ENCODE measurements around the gene BANP.
"Not testable (repeated sequence)": the region's sequence is repeated elsewhere in the genome, so short reads cannot be mapped to it uniquely, and the experiment has no call there.

BANP gene

GRCh38 chr16:88114541-88115228 lies 163.5 kb downstream of the BANP start:
- H3K4me1 ChIP-seq (ENCODE audit: control insufficient read depth, insufficient read depth, low read length); H3K36me3 ChIP-seq (ENCODE audit: control insufficient read depth, insufficient read depth, low read length); H3K9ac ChIP-seq (ENCODE audit: low read length); H3K27me3 ChIP-seq (ENCODE audit: control insufficient read depth, insufficient read depth, low read length); H3K4me3 ChIP-seq (ENCODE audit: low read length); H3K9me3 ChIP-seq (ENCODE audit: control insufficient read depth, low read length): not testable (repeated sequence)

GRCh38 chr16:88116121-88116520 lies 164.9 kb downstream of the BANP start:
- no peaks in the 10 kb centered on the region for H3K4me1 ChIP-seq (ENCODE audit: control insufficient read depth, insufficient read depth, low read length)
- H3K27me3 ChIP-seq (ENCODE audit: control insufficient read depth, insufficient read depth, low read length), result peaks cover 5% of the 10 kb centered on the region
- H3K9ac ChIP-seq (ENCODE audit: low read length), result no peak overlapping the region
- no peaks in the 10 kb centered on the region for H3K9me3 ChIP-seq (ENCODE audit: control insufficient read depth, low read length)
- no peak overlapping the region for H3K4me3 ChIP-seq (ENCODE audit: low read length)
- no peaks in the 10 kb centered on the region for H3K36me3 ChIP-seq (ENCODE audit: control insufficient read depth, insufficient read depth, low read length)

- peaks cover 5% of the 10 kb centered on the region for H3K27me3 ChIP-seq (ENCODE audit: control insufficient read depth, insufficient read depth, low read length)
- H3K4me1 ChIP-seq (ENCODE audit: control insufficient read depth, insufficient read depth, low read length), result no peaks in the 10 kb centered on the region
- H3K4me3 ChIP-seq (ENCODE audit: low read length), result no peak overlapping the region
- no peak overlapping the region for H3K9ac ChIP-seq (ENCODE audit: low read length)
- H3K9me3 ChIP-seq (ENCODE audit: control insufficient read depth, low read length), result no peaks in the 10 kb centered on the region
- H3K36me3 ChIP-seq (ENCODE audit: control insufficient read depth, insufficient read depth, low read length), result no peaks in the 10 kb centered on the region
Observed at GRCh38 chr16:88117476-88117868, 166.2 kb downstream of the BANP start.

GRCh38 chr16:88118376-88118775 lies 167.1 kb downstream of the BANP start:
- H3K4me3 ChIP-seq (ENCODE audit: low read length), result no peak overlapping the region
- no peaks in the 10 kb centered on the region for H3K36me3 ChIP-seq (ENCODE audit: control insufficient read depth, insufficient read depth, low read length)
- H3K9me3 ChIP-seq (ENCODE audit: control insufficient read depth, low read length), result no peaks in the 10 kb centered on the region
- H3K4me1 ChIP-seq (ENCODE audit: control insufficient read depth, insufficient read depth, low read length), result no peaks in the 10 kb centered on the region
- no peak overlapping the region for H3K9ac ChIP-seq (ENCODE audit: low read length)
- H3K27me3 ChIP-seq (ENCODE audit: control insufficient read depth, insufficient read depth, low read length), result peaks cover 5% of the 10 kb centered on the region

GRCh38 chr16:88118852-88119741 lies 167.9 kb downstream of the BANP start:
- H3K4me3 ChIP-seq (ENCODE audit: low read length); H3K9ac ChIP-seq (ENCODE audit: low read length); H3K4me1 ChIP-seq (ENCODE audit: control insufficient read depth, insufficient read depth, low read length); H3K9me3 ChIP-seq (ENCODE audit: control insufficient read depth, low read length); H3K36me3 ChIP-seq (ENCODE audit: control insufficient read depth, insufficient read depth, low read length); H3K27me3 ChIP-seq (ENCODE audit: control insufficient read depth, insufficient read depth, low read length): not testable (repeated sequence)

- not testable (repeated sequence) for H3K9ac ChIP-seq (ENCODE audit: low read length); H3K27me3 ChIP-seq (ENCODE audit: control insufficient read depth, insufficient read depth, low read length); H3K4me3 ChIP-seq (ENCODE audit: low read length); H3K4me1 ChIP-seq (ENCODE audit: control insufficient read depth, insufficient read depth, low read length); H3K9me3 ChIP-seq (ENCODE audit: control insufficient read depth, low read length); H3K36me3 ChIP-seq (ENCODE audit: control insufficient read depth, insufficient read depth, low read length)
Observed at GRCh38 chr16:88119881-88120751, 168.9 kb downstream of the BANP start.

GRCh38 chr16:88120812-88121211 lies 169.6 kb downstream of the BANP start:
- Histone ChIP-seq H3K4me3 (ENCODE audit: low read length) (no peak overlapping the region), H3K4me1 (ENCODE audit: control insufficient read depth, insufficient read depth, low read length) (no peaks in the 10 kb centered on the region), H3K27me3 (ENCODE audit: control insufficient read depth, insufficient read depth, low read length) (peaks cover 5% of the 10 kb centered on the region), H3K36me3 (ENCODE audit: control insufficient read depth, insufficient read depth, low read length) (no peaks in the 10 kb centered on the region), H3K9me3 (ENCODE audit: control insufficient read depth, low read length) (no peaks in the 10 kb centered on the region), H3K9ac (ENCODE audit: low read length) (no peak overlapping the region)

- not testable (repeated sequence) for H3K9ac ChIP-seq (ENCODE audit: low read length); H3K36me3 ChIP-seq (ENCODE audit: control insufficient read depth, insufficient read depth, low read length); H3K27me3 ChIP-seq (ENCODE audit: control insufficient read depth, insufficient read depth, low read length); H3K4me3 ChIP-seq (ENCODE audit: low read length); H3K4me1 ChIP-seq (ENCODE audit: control insufficient read depth, insufficient read depth, low read length); H3K9me3 ChIP-seq (ENCODE audit: control insufficient read depth, low read length)
Observed at GRCh38 chr16:88121391-88121790, 170.2 kb downstream of the BANP start.

- peaks cover 5% of the 10 kb centered on the region for H3K27me3 ChIP-seq (ENCODE audit: control insufficient read depth, insufficient read depth, low read length)
- no peaks in the 10 kb centered on the region for H3K36me3 ChIP-seq (ENCODE audit: control insufficient read depth, insufficient read depth, low read length)
- no peaks in the 10 kb centered on the region for H3K9me3 ChIP-seq (ENCODE audit: control insufficient read depth, low read length)
- no peaks in the 10 kb centered on the region for H3K4me1 ChIP-seq (ENCODE audit: control insufficient read depth, insufficient read depth, low read length)
- no peak overlapping the region for H3K4me3 ChIP-seq (ENCODE audit: low read length)
- no peak overlapping the region for H3K9ac ChIP-seq (ENCODE audit: low read length)
Observed at GRCh38 chr16:88121886-88122580, 170.8 kb downstream of the BANP start.
